AG08395 (cell line): ENCODE data around the gene RGS7BP.
"Not testable (repeated sequence)": the region's sequence is repeated elsewhere in the genome, so short reads cannot be mapped to it uniquely, and the experiment has no call there.

Source experiments
- DNase-seq: peaks from one replicate; pipeline ENCODE4 v3.0.0; 2012; ENCODE audit warnings: mixed read lengths, low spot score

RGS7BP gene

GRCh38 chr5:64558641-64559040 is 52.8 kb downstream of the RGS7BP start:
- not testable (repeated sequence) for DNase-seq

- no peak for DNase-seq
Observed at GRCh38 chr5:64566310-64566916, 60.6 kb downstream of the RGS7BP start.

GRCh38 chr5:64569858-64570257 is 64.0 kb downstream of the RGS7BP start:
- no peak for DNase-seq

GRCh38 chr5:64570395-64570996 is 64.7 kb downstream of the RGS7BP start:
- no peak for DNase-seq

- no peak for DNase-seq
Observed at GRCh38 chr5:64575561-64575960, 69.7 kb downstream of the RGS7BP start.

GRCh38 chr5:64576250-64576649 is 70.4 kb downstream of the RGS7BP start:
- DNase-seq: no peak

GRCh38 chr5:64585646-64586045 is 79.8 kb downstream of the RGS7BP start:
- DNase-seq: no peak

GRCh38 chr5:64587370-64587769 is 81.6 kb downstream of the RGS7BP start:
- DNase-seq: no peak

- DNase-seq: no peak
Observed at GRCh38 chr5:64592730-64593341, 87.0 kb downstream of the RGS7BP start.

GRCh38 chr5:64594025-64594424 is 88.2 kb downstream of the RGS7BP start:
- DNase-seq: no peak

- DNase-seq: no peak
Observed at GRCh38 chr5:64594601-64595000, 88.8 kb downstream of the RGS7BP start.

- DNase-seq: no peak
Observed at GRCh38 chr5:64595031-64595855, 89.4 kb downstream of the RGS7BP start.

- DNase-seq: no peak
Observed at GRCh38 chr5:64599226-64599625, 93.4 kb downstream of the RGS7BP start.

- no peak for DNase-seq
Observed at GRCh38 chr5:64603676-64604075, 97.9 kb downstream of the RGS7BP start.

GRCh38 chr5:64606926-64607325 is 101.1 kb downstream of the RGS7BP start:
- no peak for DNase-seq

GRCh38 chr5:64612344-64612961 is 106.6 kb downstream of the RGS7BP start:
- peak; percentile 63 for DNase-seq

GRCh38 chr5:64615895-64616294 is 110.1 kb downstream of the RGS7BP start:
- DNase-seq: no peak

GRCh38 chr5:64619609-64620008 is 113.8 kb downstream of the RGS7BP start:
- DNase-seq: no peak

GRCh38 chr5:64622991-64623390 is 117.2 kb downstream of the RGS7BP start:
- DNase-seq: no peak

- DNase-seq: no peak
Observed at GRCh38 chr5:64625678-64626077, 119.9 kb downstream of the RGS7BP start.

GRCh38 chr5:64628901-64629300 is 123.1 kb downstream of the RGS7BP start:
- no peak for DNase-seq

GRCh38 chr5:64629841-64630240 is 124.0 kb downstream of the RGS7BP start:
- DNase-seq: no peak
